ENCODE data around the gene SGSM1.

SGSM1 gene

GRCh38 chr22:24855794-24856193 is 49.8 kb downstream of the SGSM1 start:
- H3K36me3 ChIP-seq (ENCODE audit: control insufficient read depth, insufficient read depth, low read length): no peaks in the 10 kb centered on the region
- no peak for TF ChIP-seq CTCF (IDR thresholded peaks at IDR 0.05; ENCODE audit: insufficient read depth, low read length, poor library complexity, severe bottlenecking)
- H3K27me3 ChIP-seq (replicated peaks; ENCODE audit: control insufficient read depth, insufficient read depth, low read length): no peaks in the 10 kb centered on the region
- no peak overlapping the region for H3K4me3 ChIP-seq (replicated peaks; ENCODE audit: low read depth, low read length)
- DNase-seq (ENCODE audit: extremely low read depth, insufficient read length): no peak

DNA sequence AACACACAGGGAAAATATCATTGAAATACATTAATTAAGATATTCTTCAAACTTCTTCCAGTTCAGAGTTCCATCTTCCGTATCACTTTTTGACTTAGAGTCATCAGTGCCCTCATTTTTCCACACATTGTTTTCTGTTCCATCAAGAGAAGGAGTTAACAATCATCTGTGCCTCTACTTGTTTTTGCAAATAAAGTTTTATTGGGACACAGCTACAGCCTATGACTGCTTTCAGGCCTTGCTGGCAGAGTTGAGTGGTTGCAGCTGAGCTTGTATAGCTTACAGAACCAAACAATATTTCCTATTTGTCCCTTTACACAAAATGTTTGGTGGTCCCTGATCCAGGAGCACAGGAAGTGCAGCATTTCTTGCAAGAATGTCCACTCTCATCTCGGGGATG is 51.6 kb downstream of the SGSM1 start:
- H3K36me3 ChIP-seq (ENCODE audit: control insufficient read depth, insufficient read depth, low read length): no peaks in the 10 kb centered on the region
- DNase-seq (ENCODE audit: extremely low read depth, insufficient read length): no peak
- no peaks in the 10 kb centered on the region for H3K27me3 ChIP-seq (replicated peaks; ENCODE audit: control insufficient read depth, insufficient read depth, low read length)
- H3K4me3 ChIP-seq (replicated peaks; ENCODE audit: low read depth, low read length): no peak overlapping the region
- TF ChIP-seq CTCF (IDR thresholded peaks at IDR 0.05; ENCODE audit: insufficient read depth, low read length, poor library complexity, severe bottlenecking): no peak

GRCh38 chr22:24859587-24859986 is 53.6 kb downstream of the SGSM1 start:
- H3K27me3 ChIP-seq (replicated peaks; ENCODE audit: control insufficient read depth, insufficient read depth, low read length): no peaks in the 10 kb centered on the region
- H3K36me3 ChIP-seq (ENCODE audit: control insufficient read depth, insufficient read depth, low read length): no peaks in the 10 kb centered on the region
- no peak for DNase-seq (ENCODE audit: extremely low read depth, insufficient read length)
- TF ChIP-seq CTCF (IDR thresholded peaks at IDR 0.05; ENCODE audit: insufficient read depth, low read length, poor library complexity, severe bottlenecking): no peak
- no peak overlapping the region for H3K4me3 ChIP-seq (replicated peaks; ENCODE audit: low read depth, low read length)

DNA sequence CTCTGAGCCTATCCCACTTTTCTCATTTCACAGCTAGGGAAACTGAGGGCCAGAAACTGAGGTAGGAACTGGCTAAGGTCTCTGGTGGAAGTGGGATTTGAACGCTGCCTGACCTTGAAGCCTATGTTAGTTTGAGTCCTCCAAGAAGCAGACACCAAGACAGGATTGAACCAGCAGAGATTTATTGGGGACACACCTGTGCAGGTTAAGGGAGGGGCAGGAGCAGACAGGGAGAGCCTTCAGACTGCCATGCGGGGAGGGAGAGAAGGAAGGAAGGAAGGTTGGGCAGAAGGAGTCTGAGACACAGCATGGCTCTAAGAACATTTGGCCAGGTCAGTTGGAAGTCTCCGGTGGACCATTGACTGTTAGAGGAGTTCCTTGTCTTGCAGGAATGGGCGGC is 59.5 kb downstream of the SGSM1 start:
- no peak for TF ChIP-seq CTCF (IDR thresholded peaks at IDR 0.05; ENCODE audit: insufficient read depth, low read length, poor library complexity, severe bottlenecking)
- DNase-seq (ENCODE audit: extremely low read depth, insufficient read length): no peak
- no peak overlapping the region for H3K4me3 ChIP-seq (replicated peaks; ENCODE audit: low read depth, low read length)
- H3K27me3 ChIP-seq (replicated peaks; ENCODE audit: control insufficient read depth, insufficient read depth, low read length): no peaks in the 10 kb centered on the region
- no peaks in the 10 kb centered on the region for H3K36me3 ChIP-seq (ENCODE audit: control insufficient read depth, insufficient read depth, low read length)

- TF ChIP-seq CTCF (IDR thresholded peaks at IDR 0.05; ENCODE audit: insufficient read depth, low read length, poor library complexity, severe bottlenecking): no peak
- no peak overlapping the region for H3K4me3 ChIP-seq (replicated peaks; ENCODE audit: low read depth, low read length)
- no peaks in the 10 kb centered on the region for H3K36me3 ChIP-seq (ENCODE audit: control insufficient read depth, insufficient read depth, low read length)
- H3K27me3 ChIP-seq (replicated peaks; ENCODE audit: control insufficient read depth, insufficient read depth, low read length): no peaks in the 10 kb centered on the region
- no peak for DNase-seq (ENCODE audit: extremely low read depth, insufficient read length)
Measured at GRCh38 chr22:24867323-24868022, 61.5 kb downstream of the SGSM1 start.

DNA sequence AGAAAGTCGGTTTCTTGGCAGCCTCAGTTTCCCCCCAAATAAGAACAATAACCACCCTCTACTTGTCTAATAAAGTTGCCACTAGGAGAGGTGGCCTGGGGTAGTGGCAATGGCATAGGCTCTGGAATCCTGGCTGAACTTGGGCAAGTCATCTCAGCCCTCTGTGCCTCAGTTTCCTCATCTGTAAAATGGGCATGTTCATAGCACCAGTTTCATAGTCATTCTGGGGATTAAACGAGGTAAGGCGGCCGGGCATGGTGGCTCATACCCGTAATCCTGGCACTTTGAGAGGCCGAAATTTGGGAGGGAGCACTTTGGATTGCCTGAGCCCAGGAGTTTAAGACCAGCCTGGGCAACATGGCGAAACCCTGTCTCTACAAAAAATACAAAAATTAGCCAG is 63.0 kb downstream of the SGSM1 start:
- H3K27me3 ChIP-seq (replicated peaks; ENCODE audit: control insufficient read depth, insufficient read depth, low read length): no peaks in the 10 kb centered on the region
- no peak for DNase-seq (ENCODE audit: extremely low read depth, insufficient read length)
- TF ChIP-seq CTCF (IDR thresholded peaks at IDR 0.05; ENCODE audit: insufficient read depth, low read length, poor library complexity, severe bottlenecking): no peak
- no peaks in the 10 kb centered on the region for H3K36me3 ChIP-seq (ENCODE audit: control insufficient read depth, insufficient read depth, low read length)
- no peak overlapping the region for H3K4me3 ChIP-seq (replicated peaks; ENCODE audit: low read depth, low read length)

Data from GM06990 (cell line).